Motor neuron (in vitro differentiated cells): ENCODE measurements around the gene SAMD5. TPM values are rescaled to one million over a fixed set of nuclear protein-coding genes. Genes with fewer than 3 reads are reported as not detected.

Experiments used
- ATAC-seq, 8 experiments: fragments of 200-7000 bp; cut with Tn5 transposase; replicated peaks in 6 of 8; 2 replicates each; pipeline ENCODE4 v1.8.0; 2021; ENCODE audit warnings: mild to moderate bottlenecking in 8 of 8, moderate library complexity in 8 of 8
- H3K27ac ChIP-seq, 2 donors: fragments of 250-450 bp; sonication (Bioruptor Pico); 2 replicates each; pipeline ENCODE4 v1.9.0; 2021; ENCODE audit warnings: antibody characterized with exemption in 2 of 2, mild to moderate bottlenecking in 2 of 2, moderate library complexity in 1 of 2
- H3K4me1 ChIP-seq, 2 donors: fragments of 250-450 bp; sonication (Bioruptor Pico); replicated peaks in 1 of 2; 2 replicates each; pipeline ENCODE4 v1.6.1; 2021; ENCODE audit warnings: antibody characterized with exemption in 2 of 2, mild to moderate bottlenecking in 2 of 2, moderate library complexity in 1 of 2
- H3K4me3 ChIP-seq, 5 donors: fragments of 250-450 bp; sonication (Bioruptor Pico); 2 replicates each; pipeline ENCODE4 v1.9.0; 2021; ENCODE audit warnings: antibody characterized with exemption in 5 of 5, mild to moderate bottlenecking in 5 of 5, moderate library complexity in 4 of 5
- WGBS, 10 experiments: fragments of 450-650 bp; shearing (Covaris generic); methylation state at CpG; one replicate each; pipeline ENCODE4 v1.0.0; 2022; 5-methylcytosine and 5-hydroxymethylcytosine counted together
- in situ Hi-C, 9 experiments: fragments of 400-800 bp; cut with MboI; loops; one replicate each; pipeline ENCODE4 v1.15.0; 2021; ENCODE audit warnings: low sequenced_read_pairs in 9 of 9, low pct_unique_long_range_greater_than_20kb in 2 of 9; ENCODE audit not compliant: unreplicated experiment in 9 of 9
- total RNA-seq, 8 experiments: library from RNA; unstranded; fragments of 300-600 nt; gene quantifications; 2 replicates each; pipeline versions ENCODE4 v1.2.3 to v1.2.4, GENCODE V29; 2022

The SAMD5 gene
- total RNA-seq, result 10 to 100 TPM in 3 of 8 experiments, 1 to 10 TPM in 5; 3.1 to 62.4 (median 6.4) TPM

DNA sequence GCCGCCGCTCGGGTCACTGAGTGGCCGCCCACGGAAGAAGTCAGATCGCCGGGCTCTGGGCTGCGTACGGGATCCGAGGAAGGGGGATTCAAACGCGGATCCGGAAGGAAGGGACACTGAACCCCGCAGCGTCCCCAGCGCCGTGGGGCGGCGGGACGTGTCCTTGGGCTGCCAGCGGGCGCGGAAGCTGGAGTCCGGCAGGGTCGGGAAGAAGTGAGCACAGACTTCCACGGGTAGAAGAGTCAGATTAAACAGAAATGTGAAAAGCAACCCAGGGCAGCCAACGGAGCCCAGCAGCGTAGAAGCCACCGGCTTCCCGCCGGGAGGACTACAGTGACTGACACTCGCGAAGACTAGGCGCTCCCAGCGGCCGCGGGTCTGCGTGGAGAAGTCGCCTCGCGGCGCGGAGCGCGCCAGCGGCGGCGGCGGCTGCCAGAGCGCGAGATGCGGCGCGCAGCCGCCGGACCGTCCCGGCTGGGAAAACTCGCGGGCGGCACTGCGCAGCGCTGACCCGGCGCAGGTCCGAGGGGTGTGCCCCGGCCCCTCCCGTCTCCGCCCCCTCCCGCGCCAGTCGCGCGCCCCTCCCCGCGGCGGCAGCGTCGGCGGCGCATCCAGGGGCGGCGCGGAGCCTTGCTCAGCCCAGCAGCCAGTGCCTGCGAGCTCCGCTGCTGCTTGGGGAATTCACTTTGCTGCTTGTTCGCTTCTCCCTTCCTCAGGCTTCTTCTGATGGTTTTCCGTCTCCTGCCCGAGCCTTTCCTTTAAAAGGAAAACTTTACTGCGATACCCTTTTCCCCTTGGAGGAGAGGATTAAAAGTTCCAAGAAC, at the start of gene SAMD5:
SAMD5 (plus strand) TSS at position 649 of the 824 bp plus-strand sequence. CDS start 239 bp downstream, outside the sequence.
- peak within 1 kb of the TSS; percentile 50 to 64 (median 55) for H3K4me3 ChIP-seq
- peak; percentile 73 to 85 (median 84) for ATAC-seq
- H3K4me1 ChIP-seq, result peaks cover 0 to 13% of the 10 kb centered on the region in 2 donors
- in situ Hi-C loops, result loop anchor here in 6 of 9 experiments (25.0 kb wide), 5 partner anchors 154 to 954 kb away; no protein-coding TSS in a partner anchor
- H3K27ac ChIP-seq, result peak within 1 kb of the TSS; percentile 6 to 24
- 0 to 2% (median 1%) methylated on average over 1 to 22 of the region's 90 CpGs; no CpG with 5 or more reads in 4 of the 10 experiments for WGBS, 10 experiments

- peak in 3 of 8 experiments; percentile 68 to 100 (median 99) for ATAC-seq
- in situ Hi-C loops, result no loop called here
- no peaks in the 10 kb centered on the region for H3K4me1 ChIP-seq
Observed at GRCh38 chr6:147459780-147460179, 48.7 kb upstream of the SAMD5 start.

GRCh38 chr6:147463651-147464050, 44.8 kb upstream of the SAMD5 start:
- Histone ChIP-seq H3K4me1 (peaks cover 9 to 16% of the 10 kb centered on the region in 2 donors), H3K27ac (no peak overlapping the region), H3K4me3 (no peak overlapping the region)
- in situ Hi-C loops, result no loop called here
- ATAC-seq, result no peak
- WGBS, 10 experiments, result 0 to 93% (median 78%) methylated on average over 1 of the region's 1 CpG; no CpG with 5 or more reads in 2 of the 10 experiments

More at GRCh38 chr6:147459780-147460179, 48.7 kb upstream of the SAMD5 start:
- Histone ChIP-seq H3K4me3 (no peak overlapping the region), H3K27ac (no peak overlapping the region)
- WGBS, 10 experiments, result 0 to 100% (median 42%) methylated on average over 1 of the region's 1 CpG; no CpG with 5 or more reads in 6 of the 10 experiments

DNA sequence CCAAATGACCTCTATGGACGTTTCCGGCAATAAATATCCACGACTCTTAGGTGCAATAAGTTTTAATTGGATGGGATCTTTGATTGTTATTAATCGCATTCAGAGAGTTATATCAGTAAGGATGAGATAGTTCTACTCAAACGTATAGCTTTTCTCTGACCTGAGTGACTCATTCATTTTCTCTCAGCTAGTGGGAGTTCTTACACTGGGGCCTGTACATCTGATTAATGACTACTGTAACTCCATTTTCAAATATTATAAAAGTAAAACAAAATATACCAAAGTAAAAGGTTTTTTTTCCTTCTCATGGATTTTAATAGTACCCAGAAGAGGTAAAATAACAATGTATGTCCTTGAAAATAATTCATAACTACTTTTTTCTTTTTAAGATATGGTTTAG, 41.1 kb upstream of the SAMD5 start:
- 21 to 68% (median 61%) methylated on average over 2 to 5 of the region's 5 CpGs for WGBS, 10 experiments
- Histone ChIP-seq H3K4me1 (peaks cover 9 to 16% of the 10 kb centered on the region in 2 donors), H3K27ac (no peak overlapping the region), H3K4me3 (no peak overlapping the region)
- ATAC-seq, result peak in 5 of 8 experiments; percentile 77 to 93 (median 90)
- in situ Hi-C loops, result no loop called here

DNA sequence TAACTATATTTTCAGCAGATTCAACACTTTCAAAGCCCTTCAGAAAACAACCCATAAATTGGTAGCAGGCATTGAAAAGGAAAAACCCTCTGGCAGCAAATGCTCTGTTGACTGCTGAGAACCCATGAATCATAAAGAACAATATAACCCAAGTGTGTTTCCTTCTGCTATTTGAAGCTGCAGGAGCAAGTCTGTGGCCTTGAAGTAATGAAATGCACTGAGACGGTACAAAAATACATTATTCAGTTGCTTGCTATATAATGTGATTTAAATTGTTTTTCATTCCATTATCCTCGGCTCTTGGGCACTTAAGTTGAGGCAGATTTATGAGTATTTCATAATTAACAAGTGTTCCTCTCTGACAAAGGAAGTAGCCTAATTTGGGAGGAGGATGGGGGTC, 40.6 kb upstream of the SAMD5 start:
- H3K4me1 ChIP-seq, result peaks cover 9 to 16% of the 10 kb centered on the region in 2 donors
- in situ Hi-C loops, result no loop called here
- no peak overlapping the region for H3K4me3 ChIP-seq
- peak in 5 of 8 experiments; percentile 60 to 90 (median 82) for ATAC-seq
- H3K27ac ChIP-seq, result no peak overlapping the region
- WGBS, 10 experiments, result 0 to 29% (median 3%) methylated on average over 1 to 2 of the region's 2 CpGs; no CpG with 5 or more reads in 2 of the 10 experiments

- peaks cover 9 to 16% of the 10 kb centered on the region in 2 donors for H3K4me1 ChIP-seq
- H3K27ac ChIP-seq, result no peak overlapping the region
- H3K4me3 ChIP-seq, result no peak overlapping the region
- in situ Hi-C loops, result no loop called here
- no peak for ATAC-seq
- WGBS, 10 experiments, result 0 to 100% (median 82%) methylated on average over 1 to 2 of the region's 2 CpGs
Observed at GRCh38 chr6:147468634-147469033, 39.9 kb upstream of the SAMD5 start.

- no peak for ATAC-seq
- peaks cover 0 to 10% of the 10 kb centered on the region in 2 donors for H3K4me1 ChIP-seq
- WGBS, 10 experiments, result 6 to 100% (median 81%) methylated on average over 1 to 2 of the region's 2 CpGs
- H3K4me3 ChIP-seq, result no peak overlapping the region
- H3K27ac ChIP-seq, result no peak overlapping the region
- in situ Hi-C loops, result no loop called here
Observed at GRCh38 chr6:147479857-147480256, 28.6 kb upstream of the SAMD5 start.

- Histone ChIP-seq H3K4me3 (no peak overlapping the region), H3K4me1 (no peaks in the 10 kb centered on the region), H3K27ac (no peak overlapping the region)
- in situ Hi-C loops, result no loop called here
- no peak for ATAC-seq
Observed at GRCh38 chr6:147486683-147487082, 21.8 kb upstream of the SAMD5 start.

DNA sequence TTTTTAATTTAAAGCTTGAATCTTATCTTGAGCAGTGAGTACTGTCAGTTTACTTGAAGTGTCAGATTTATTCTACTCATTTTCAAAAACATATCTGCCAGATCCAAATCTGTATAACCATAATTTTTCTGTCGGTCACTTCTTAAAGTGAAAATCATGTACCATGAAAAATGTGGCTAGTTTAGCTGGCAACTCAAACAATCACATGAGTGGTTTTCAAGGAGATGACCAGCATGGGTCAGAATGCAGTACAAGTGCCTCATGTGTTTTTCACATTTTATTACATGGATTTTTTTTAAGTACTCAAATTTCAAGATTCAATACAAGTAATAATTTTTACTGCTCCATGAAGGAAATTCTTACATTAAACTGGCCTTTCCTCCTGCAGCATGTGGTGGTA, 11.0 kb upstream of the SAMD5 start:
- 0 to 100% (median 90%) methylated on average over 1 of the region's 1 CpG for WGBS, 10 experiments
- in situ Hi-C loops, result no loop called here
- ATAC-seq, result no peak

GRCh38 chr6:147503587-147503986, 4.9 kb upstream of the SAMD5 start:
- H3K27ac ChIP-seq, result no peak overlapping the region
- 8 to 83% (median 39%) methylated on average over 1 to 3 of the region's 3 CpGs; no CpG with 5 or more reads in 2 of the 10 experiments for WGBS, 10 experiments
- in situ Hi-C loops, result loop anchor here in 6 of 9 experiments (25.0 kb wide), 5 partner anchors 159 to 959 kb away; no protein-coding TSS in a partner anchor
- peaks cover 0 to 16% of the 10 kb centered on the region in 2 donors for H3K4me1 ChIP-seq
- ATAC-seq, result no peak
- H3K4me3 ChIP-seq, result no peak overlapping the region

More for the DNA sequence above, 11.0 kb upstream of the SAMD5 start:
- Histone ChIP-seq H3K4me3 (no peak overlapping the region), H3K4me1 (no peaks in the 10 kb centered on the region), H3K27ac (no peak overlapping the region)

DNA sequence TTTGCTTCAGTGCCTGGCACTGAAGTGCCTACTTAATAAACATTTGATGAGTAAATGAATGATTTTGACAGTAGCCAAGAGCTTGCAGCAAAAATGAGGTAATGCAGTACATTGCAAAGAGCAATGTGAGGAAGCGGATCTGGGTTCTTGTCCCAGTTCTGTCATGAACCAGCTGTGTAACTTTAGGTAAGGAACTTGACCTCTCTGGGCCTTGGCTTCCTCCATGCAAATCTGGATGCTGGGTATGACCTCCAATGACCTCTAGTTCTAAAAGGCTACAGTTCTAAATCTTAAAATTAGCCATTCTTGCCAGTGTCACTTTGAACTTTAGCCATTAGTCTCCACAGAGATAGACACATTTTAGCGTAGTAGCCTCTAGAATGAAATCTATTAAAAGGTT, 3.6 kb upstream of the SAMD5 start:
- in situ Hi-C loops, result loop anchor here in 6 of 9 experiments (25.0 kb wide), 5 partner anchors 157 to 957 kb away; no protein-coding TSS in a partner anchor
- H3K4me3 ChIP-seq, result no peak overlapping the region
- no peak for ATAC-seq
- no peak overlapping the region for H3K27ac ChIP-seq
- 31 to 100% (median 80%) methylated on average over 1 to 2 of the region's 2 CpGs; no CpG with 5 or more reads in 3 of the 10 experiments for WGBS, 10 experiments
- H3K4me1 ChIP-seq, result peaks cover 0 to 16% of the 10 kb centered on the region in 2 donors

GRCh38 chr6:147506704-147507114, 1.8 kb upstream of the SAMD5 start:
- in situ Hi-C loops, result loop anchor here in 6 of 9 experiments (25.0 kb wide), 5 partner anchors 156 to 956 kb away; no protein-coding TSS in a partner anchor
- ATAC-seq, result peak; percentile 11 to 52 (median 45)
- Histone ChIP-seq H3K4me1 (peaks cover 0 to 16% of the 10 kb centered on the region in 2 donors), H3K27ac (no peak overlapping the region), H3K4me3 (peak overlapping the region; percentile 50 to 64 (median 55))
- 0 to 3% (median 0%) methylated on average over 1 to 22 of the region's 30 CpGs; no CpG with 5 or more reads in 4 of the 10 experiments for WGBS, 10 experiments
